Measurements from ENCODE around the gene CELSR2. TPM values are rescaled to one million over a fixed set of nuclear protein-coding genes. Genes with fewer than 3 reads are reported as not detected.

The CELSR2 gene
- total RNA-seq, 3 donors from 2014 or later (not counting 1 experiment from before 2014, with no cell fraction given): 7.1 to 9.7 (median 7.4) TPM

- Mint-ChIP-seq H3K27me3 (ENCODE audit: low read depth in 2 of 2) (no peaks in the 10 kb centered on the region), H3K4me3 (no peak overlapping the region), H3K36me3 (no peaks in the 10 kb centered on the region), H3K27ac (no peak overlapping the region), H3K4me1 (peaks cover 0 to 5% of the 10 kb centered on the region in 2 donors), H3K9me3 (no peaks in the 10 kb centered on the region)
- Histone ChIP-seq H3K27ac (ENCODE audit: low read length) (no peak overlapping the region), H3K36me3 (ENCODE audit: control insufficient read depth, insufficient read depth, low read length) (no peaks in the 10 kb centered on the region), H3K4me3 (ENCODE audit: low read length) (no peak overlapping the region), H3K4me1 (ENCODE audit: control insufficient read depth, insufficient read depth, low read length) (peaks cover 7% of the 10 kb centered on the region), H3K9me3 (ENCODE audit: control insufficient read depth, insufficient read depth, low read length) (no peaks in the 10 kb centered on the region), H3K27me3 (ENCODE audit: control insufficient read depth, insufficient read depth, low read length) (no peaks in the 10 kb centered on the region)
- no peak for TF ChIP-seq CTCF (IDR thresholded peaks at IDR 0.05)
- 76% methylated on average over 9 of the region's 9 CpGs for WGBS (ENCODE audit: insufficient coverage)
- intact Hi-C loops (cut with micrococcal nuclease): loop anchor here (5.0 kb wide), 1 partner anchor 228 kb away; the partner anchor contains the start of gene CYB561D1
- DNase-seq (no peak), ATAC-seq (no peak)
These were observed 15.0 kb downstream of the CELSR2 start for GRCh38 chr1:109264379-109264755.

- no peak for ATAC-seq
These were observed 15.7 kb downstream of the CELSR2 start for GRCh38 chr1:109265016-109265415.

GRCh38 chr1:109265741-109266330, 16.5 kb downstream of the CELSR2 start:
- intact Hi-C loops (cut with micrococcal nuclease): no loop called here
- H3K4me3 Mint-ChIP-seq: no peak overlapping the region
- H3K36me3 ChIP-seq (ENCODE audit: control insufficient read depth, insufficient read depth, low read length): no peaks in the 10 kb centered on the region
- no peaks in the 10 kb centered on the region for H3K27me3 Mint-ChIP-seq (ENCODE audit: low read depth in 2 of 2)
- H3K27me3 ChIP-seq (ENCODE audit: control insufficient read depth, insufficient read depth, low read length): no peaks in the 10 kb centered on the region
- no peaks in the 10 kb centered on the region for H3K36me3 Mint-ChIP-seq
- H3K27ac ChIP-seq (ENCODE audit: low read length): no peak overlapping the region
- H3K9me3 Mint-ChIP-seq: no peaks in the 10 kb centered on the region
- no peak for DNase-seq
- H3K27ac Mint-ChIP-seq: no peak overlapping the region
- ATAC-seq: no peak
- no peaks in the 10 kb centered on the region for H3K9me3 ChIP-seq (ENCODE audit: control insufficient read depth, insufficient read depth, low read length)
- H3K4me3 ChIP-seq (ENCODE audit: low read length): no peak overlapping the region
- TF ChIP-seq CTCF (IDR thresholded peaks at IDR 0.05): no peak
- H3K4me1 ChIP-seq (ENCODE audit: control insufficient read depth, insufficient read depth, low read length): peaks cover 7% of the 10 kb centered on the region
- WGBS (ENCODE audit: insufficient coverage): 95% methylated on average over 10 of the region's 13 CpGs
- H3K4me1 Mint-ChIP-seq: peaks cover 0 to 5% of the 10 kb centered on the region in 2 donors

More at GRCh38 chr1:109265016-109265415, 15.7 kb downstream of the CELSR2 start:
- Histone ChIP-seq H3K27me3 (ENCODE audit: control insufficient read depth, insufficient read depth, low read length) (no peaks in the 10 kb centered on the region), H3K27ac (ENCODE audit: low read length) (no peak overlapping the region), H3K9me3 (ENCODE audit: control insufficient read depth, insufficient read depth, low read length) (no peaks in the 10 kb centered on the region), H3K4me1 (ENCODE audit: control insufficient read depth, insufficient read depth, low read length) (peaks cover 7% of the 10 kb centered on the region), H3K36me3 (ENCODE audit: control insufficient read depth, insufficient read depth, low read length) (no peaks in the 10 kb centered on the region), H3K4me3 (ENCODE audit: low read length) (no peak overlapping the region)
- Mint-ChIP-seq H3K4me3 (no peak overlapping the region), H3K27ac (no peak overlapping the region), H3K36me3 (no peaks in the 10 kb centered on the region), H3K9me3 (no peaks in the 10 kb centered on the region), H3K27me3 (ENCODE audit: low read depth in 2 of 2) (no peaks in the 10 kb centered on the region), H3K4me1 (peaks cover 0 to 5% of the 10 kb centered on the region in 2 donors)
- DNase-seq: no peak
- intact Hi-C loops (cut with micrococcal nuclease): no loop called here
- TF ChIP-seq CTCF (IDR thresholded peaks at IDR 0.05): no peak
- 93% methylated on average over 4 of the region's 4 CpGs for WGBS (ENCODE audit: insufficient coverage)

- no peaks in the 10 kb centered on the region for H3K9me3 Mint-ChIP-seq
- peaks cover 0 to 5% of the 10 kb centered on the region in 2 donors for H3K4me1 Mint-ChIP-seq
- no peak overlapping the region for H3K27ac Mint-ChIP-seq
- no peaks in the 10 kb centered on the region for H3K36me3 Mint-ChIP-seq
- no peaks in the 10 kb centered on the region for H3K27me3 Mint-ChIP-seq (ENCODE audit: low read depth in 2 of 2)
- intact Hi-C loops (cut with micrococcal nuclease): no loop called here
- TF ChIP-seq CTCF (IDR thresholded peaks at IDR 0.05): no peak
- no peak overlapping the region for H3K27ac ChIP-seq (ENCODE audit: low read length)
- peaks cover 7% of the 10 kb centered on the region for H3K4me1 ChIP-seq (ENCODE audit: control insufficient read depth, insufficient read depth, low read length)
- no peak overlapping the region for H3K4me3 ChIP-seq (ENCODE audit: low read length)
- H3K4me3 Mint-ChIP-seq: no peak overlapping the region
- WGBS (ENCODE audit: insufficient coverage): 84% methylated on average over 11 of the region's 11 CpGs
- no peaks in the 10 kb centered on the region for H3K9me3 ChIP-seq (ENCODE audit: control insufficient read depth, insufficient read depth, low read length)
- H3K36me3 ChIP-seq (ENCODE audit: control insufficient read depth, insufficient read depth, low read length): no peaks in the 10 kb centered on the region
- no peak for ATAC-seq
- H3K27me3 ChIP-seq (ENCODE audit: control insufficient read depth, insufficient read depth, low read length): no peaks in the 10 kb centered on the region
- no peak for DNase-seq
These were observed 17.6 kb downstream of the CELSR2 start for GRCh38 chr1:109266965-109267364.

Data from natural killer cell (primary cell).